ENCODE data around the gene IL17RE. TPM values are rescaled to one million over a fixed set of nuclear protein-coding genes. Genes with fewer than 3 reads are reported as not detected.

IL17RE gene
- total and polyA plus RNA-seq, 2 donors (not counting 3 experiments of a cell fraction or from before 2014, with no cell fraction given) = 1.2 to 1.3 TPM

- no peaks in the 10 kb centered on the region for H3K9me1 ChIP-seq (replicated peaks; ENCODE audit: control insufficient read depth, extremely low read depth, insufficient read depth, low read length)
- no peaks in the 10 kb centered on the region for H4K20me1 ChIP-seq (replicated peaks; ENCODE audit: control insufficient read depth, extremely low read depth, insufficient read depth, low read length)
- no peak overlapping the region for H3K27ac ChIP-seq (ENCODE audit: insufficient read depth, low read depth, low read length)
- no peak overlapping the region for H3K4me3 ChIP-seq (replicated peaks in 1 of 3; ENCODE audit: insufficient read depth in 1 of 3, low read depth in 1 of 3, low read length in 3 of 3)
- H3K36me3 ChIP-seq (ENCODE audit: control insufficient read depth in 2 of 2, extremely low read depth in 1 of 2, insufficient read depth in 2 of 2, low read length in 2 of 2) = no peaks in the 10 kb centered on the region
- no peak for FAIRE-seq
- ChIA-PET POLR2A (no interaction called here), CTCF (no interaction called here)
- intact Hi-C loops (cut with micrococcal nuclease) = no loop called here
- BruUV-seq (replicated peaks) = no TSS peak
- no peaks in the 10 kb centered on the region for H3K4me1 ChIP-seq (ENCODE audit: control insufficient read depth, extremely low read depth, insufficient read depth, low read length)
- no peaks in the 10 kb centered on the region for H3K27me3 ChIP-seq (ENCODE audit: control insufficient read depth in 2 of 2, insufficient read depth in 2 of 2, low read length in 2 of 2)
- no peaks in the 10 kb centered on the region for H3K9me3 ChIP-seq (replicated peaks; ENCODE audit: control insufficient read depth, insufficient read depth, low read length)
- no peak overlapping the region for H2AFZ ChIP-seq (ENCODE audit: low read depth, low read length)
- DNase-seq (ENCODE audit: low read depth, low spot score) = no peak
- TF ChIP-seq FOS (IDR thresholded peaks at IDR 0.05; ENCODE audit: borderline replicate concordance, insufficient read depth, low read length) (no peak), POLR2AphosphoS5 (IDR thresholded peaks at IDR 0.05; ENCODE audit: insufficient read depth, low read depth, low read length) (no peak), EZH2 (IDR thresholded peaks at IDR 0.05; ENCODE audit: borderline replicate concordance, low read depth, low read length, severe bottlenecking) (no peak), POLR2A (IDR thresholded peaks at IDR 0.05; ENCODE audit: low read depth, low read length) (no peak), JUN (IDR thresholded peaks at IDR 0.05; ENCODE audit: borderline replicate concordance, insufficient read depth, insufficient read length, low read depth) (no peak), MYC (IDR thresholded peaks at IDR 0.05; ENCODE audit: low read depth, low read length) (no peak), GATA2 (IDR thresholded peaks at IDR 0.05; ENCODE audit: insufficient read depth, insufficient read length, low read depth, low read length) (no peak)
- TF ChIP-seq, protein P1, sequence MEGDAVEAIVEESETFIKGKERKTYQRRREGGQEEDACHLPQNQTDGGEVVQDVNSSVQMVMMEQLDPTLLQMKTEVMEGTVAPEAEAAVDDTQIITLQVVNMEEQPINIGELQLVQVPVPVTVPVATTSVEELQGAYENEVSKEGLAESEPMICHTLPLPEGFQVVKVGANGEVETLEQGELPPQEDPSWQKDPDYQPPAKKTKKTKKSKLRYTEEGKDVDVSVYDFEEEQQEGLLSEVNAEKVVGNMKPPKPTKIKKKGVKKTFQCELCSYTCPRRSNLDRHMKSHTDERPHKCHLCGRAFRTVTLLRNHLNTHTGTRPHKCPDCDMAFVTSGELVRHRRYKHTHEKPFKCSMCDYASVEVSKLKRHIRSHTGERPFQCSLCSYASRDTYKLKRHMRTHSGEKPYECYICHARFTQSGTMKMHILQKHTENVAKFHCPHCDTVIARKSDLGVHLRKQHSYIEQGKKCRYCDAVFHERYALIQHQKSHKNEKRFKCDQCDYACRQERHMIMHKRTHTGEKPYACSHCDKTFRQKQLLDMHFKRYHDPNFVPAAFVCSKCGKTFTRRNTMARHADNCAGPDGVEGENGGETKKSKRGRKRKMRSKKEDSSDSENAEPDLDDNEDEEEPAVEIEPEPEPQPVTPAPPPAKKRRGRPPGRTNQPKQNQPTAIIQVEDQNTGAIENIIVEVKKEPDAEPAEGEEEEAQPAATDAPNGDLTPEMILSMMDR (IDR thresholded peaks at IDR 0.05; ENCODE audit: extremely low read depth in 1 of 2, insufficient read depth in 1 of 2, low read depth in 1 of 2, low read length in 2 of 2) = no peak
- TF ChIP-seq, protein P2, sequence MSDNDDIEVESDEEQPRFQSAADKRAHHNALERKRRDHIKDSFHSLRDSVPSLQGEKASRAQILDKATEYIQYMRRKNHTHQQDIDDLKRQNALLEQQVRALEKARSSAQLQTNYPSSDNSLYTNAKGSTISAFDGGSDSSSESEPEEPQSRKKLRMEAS (IDR thresholded peaks at IDR 0.05; ENCODE audit: insufficient read depth, insufficient read length) = no peak
- dilution Hi-C loops (cut with MboI; ENCODE audit: extremely low pct_ligation_motif_present, low sequenced_read_pairs) = no loop called here
- no peak overlapping the region for H3K4me2 ChIP-seq (ENCODE audit: insufficient read depth, low read length)
- H3K79me2 ChIP-seq (ENCODE audit: control insufficient read depth, insufficient read depth, low read length) = no peaks in the 10 kb centered on the region
- H3K9ac ChIP-seq (replicated peaks; ENCODE audit: extremely low read depth, insufficient read depth, low read length) = no peak overlapping the region
These were observed 43.1 kb upstream of the IL17RE start for GRCh38 chr3:9859530-9860025.
